HK-2 (cell line): ENCODE measurements around the gene P3R3URF.

Source experiments
- DNase-seq: peaks from one replicate; pipeline ENCODE4 v3.0.0-alpha.2; 2018; ENCODE audit not compliant: unreplicated experiment

P3R3URF gene

DNA sequence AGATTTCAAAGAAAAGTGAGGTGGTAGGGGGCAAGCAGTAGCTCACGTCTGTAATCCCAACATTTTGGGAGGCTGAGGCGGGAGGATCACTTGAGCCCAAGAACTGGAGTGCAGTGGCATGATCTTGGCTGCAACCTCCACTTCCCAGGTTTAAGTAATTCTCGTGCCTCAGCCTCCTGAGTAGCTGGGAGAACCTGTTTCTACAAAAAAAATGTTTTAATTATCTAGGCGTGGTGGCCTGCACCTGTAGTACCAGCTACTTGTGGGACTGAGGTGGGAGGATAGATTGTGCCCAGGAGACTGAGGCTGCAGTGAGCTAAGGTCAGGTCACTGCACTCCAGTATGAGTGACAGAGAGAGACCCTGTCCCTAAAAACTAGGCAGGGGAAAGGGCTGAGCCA is 4.0 kb downstream of the P3R3URF start:
- no peak for DNase-seq

DNA sequence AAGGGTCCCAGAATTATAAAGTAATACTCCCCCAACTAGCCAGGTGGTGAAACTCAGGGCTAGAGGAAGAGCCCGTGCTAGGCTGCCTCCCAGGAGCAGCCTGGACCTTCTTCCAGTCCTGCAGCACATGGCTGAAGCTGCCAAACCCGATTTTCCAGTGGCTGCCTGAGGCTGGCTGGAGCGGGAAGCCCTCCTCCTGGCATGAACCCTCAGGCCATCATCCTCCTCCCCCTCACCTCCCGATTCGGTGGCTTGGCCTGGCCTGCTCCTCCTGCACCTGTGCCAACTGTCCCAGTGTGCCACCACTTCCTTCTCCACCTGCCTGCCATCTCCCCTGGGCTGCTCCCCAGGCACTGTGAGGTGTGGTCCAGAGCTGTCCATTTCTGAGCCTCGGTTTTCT is 4.4 kb downstream of the P3R3URF start:
- no peak for DNase-seq

- DNase-seq = no peak
Observed at GRCh38 chr1:46171351-46171750, 4.9 kb downstream of the P3R3URF start.

- DNase-seq = no peak
Observed at GRCh38 chr1:46169811-46170454, 6.4 kb downstream of the P3R3URF start.

- no peak for DNase-seq
Observed at GRCh38 chr1:46168477-46168876, 7.8 kb downstream of the P3R3URF start.

DNA sequence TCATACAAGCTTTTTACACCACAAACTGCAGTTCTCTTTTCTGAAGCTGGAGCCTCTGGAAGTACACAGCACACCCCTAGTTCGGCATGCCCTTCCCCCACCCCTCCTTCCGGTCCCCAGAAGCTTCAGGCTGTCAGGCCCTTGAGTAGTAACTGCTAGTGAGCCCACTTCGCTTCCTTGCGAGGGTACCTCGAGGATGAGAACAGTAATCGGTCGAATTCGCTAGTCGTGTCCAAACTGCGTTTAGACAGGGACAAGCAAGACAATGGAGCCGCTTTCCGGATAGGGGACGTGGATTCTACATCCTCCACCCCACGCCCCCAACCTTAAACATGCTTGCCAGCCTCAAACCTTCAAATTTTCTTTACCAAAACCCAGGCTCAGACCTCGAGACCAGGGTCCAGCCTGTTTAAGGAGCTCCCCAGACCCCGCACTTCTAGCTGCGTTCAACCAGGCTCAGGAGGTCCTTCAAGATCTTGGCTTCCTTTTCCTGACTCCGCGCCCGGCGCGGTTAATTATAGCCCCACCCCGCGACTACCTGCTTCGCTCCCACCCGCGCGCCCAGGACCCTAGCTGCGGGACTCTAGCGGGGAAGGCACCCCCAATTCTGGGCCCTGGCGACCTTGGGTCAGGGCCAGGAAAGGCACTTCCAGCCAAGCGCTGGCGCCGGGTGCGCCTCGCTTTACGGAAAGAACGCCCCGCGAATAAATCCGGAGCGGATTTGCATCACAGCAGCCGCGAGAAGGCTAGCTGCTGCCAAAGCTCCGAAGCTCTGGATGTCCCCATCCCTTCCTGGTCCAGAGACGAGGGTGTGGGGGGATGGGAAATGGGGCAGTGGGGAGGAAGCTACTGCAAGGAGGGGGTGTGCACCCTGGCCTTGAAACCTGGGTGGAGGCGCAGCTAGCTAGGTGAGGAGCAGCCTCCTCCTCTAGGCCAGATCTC is 9.5 kb downstream of the P3R3URF start:
- no peak for DNase-seq

- DNase-seq = no peak
Observed at GRCh38 chr1:46160212-46160611, 16.1 kb downstream of the P3R3URF start.

- no peak for DNase-seq
Observed at GRCh38 chr1:46159516-46159915, 16.8 kb downstream of the P3R3URF start.

DNA sequence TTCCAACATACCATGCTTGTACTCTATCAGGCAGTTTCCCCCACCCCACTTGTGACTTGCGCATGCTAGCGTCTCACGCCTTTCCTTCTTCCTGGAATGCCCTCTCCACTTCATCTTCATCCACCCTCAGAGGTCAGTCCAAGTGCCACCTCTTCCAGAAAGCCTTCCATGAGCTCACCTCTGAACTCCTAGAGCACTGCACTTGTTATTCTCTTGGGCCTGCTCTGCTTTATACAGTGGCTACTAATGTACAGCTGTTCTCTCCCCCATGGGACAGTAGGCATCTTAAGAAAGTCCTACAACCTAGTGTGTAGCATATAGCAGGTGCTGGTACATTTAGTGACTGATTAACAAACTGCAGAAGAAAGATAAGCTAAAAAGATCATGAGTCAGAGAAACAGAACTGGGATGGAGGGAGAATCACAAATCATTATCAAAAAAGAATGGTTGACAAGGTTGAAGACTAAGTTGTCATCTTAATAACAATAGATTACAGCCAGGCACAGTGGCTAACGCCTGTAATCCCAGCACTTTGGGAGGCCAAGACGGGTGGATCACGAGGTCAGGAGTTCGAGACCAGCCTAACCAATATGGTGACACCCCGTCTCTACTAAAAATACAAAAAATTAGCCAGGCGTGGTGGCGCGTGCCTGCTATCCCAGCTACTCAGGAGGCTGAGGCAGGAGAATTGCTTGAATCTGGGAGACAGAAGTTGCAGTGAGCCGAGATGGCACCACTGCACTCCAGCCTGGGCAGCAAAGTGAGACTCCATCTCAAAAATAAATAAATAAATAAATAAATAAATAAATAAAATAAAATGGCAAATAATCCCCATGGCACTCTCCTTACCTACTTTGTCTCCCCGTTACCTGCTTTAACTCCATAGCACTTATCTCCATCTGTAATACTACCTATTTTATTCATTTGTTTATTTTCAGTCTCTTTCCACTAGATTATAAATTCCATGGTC is 17.7 kb downstream of the P3R3URF start:
- DNase-seq = no peak

- DNase-seq = no peak
Observed at GRCh38 chr1:46157916-46158311, 18.4 kb downstream of the P3R3URF start.

- no peak for DNase-seq
Observed at GRCh38 chr1:46153732-46154131, 22.6 kb downstream of the P3R3URF start.

- no peak for DNase-seq
Observed at GRCh38 chr1:46153228-46153627, 23.1 kb downstream of the P3R3URF start.

GRCh38 chr1:46152016-46152415 is 24.3 kb downstream of the P3R3URF start:
- DNase-seq = no peak

GRCh38 chr1:46150085-46150484 is 26.2 kb downstream of the P3R3URF start:
- no peak for DNase-seq

DNA sequence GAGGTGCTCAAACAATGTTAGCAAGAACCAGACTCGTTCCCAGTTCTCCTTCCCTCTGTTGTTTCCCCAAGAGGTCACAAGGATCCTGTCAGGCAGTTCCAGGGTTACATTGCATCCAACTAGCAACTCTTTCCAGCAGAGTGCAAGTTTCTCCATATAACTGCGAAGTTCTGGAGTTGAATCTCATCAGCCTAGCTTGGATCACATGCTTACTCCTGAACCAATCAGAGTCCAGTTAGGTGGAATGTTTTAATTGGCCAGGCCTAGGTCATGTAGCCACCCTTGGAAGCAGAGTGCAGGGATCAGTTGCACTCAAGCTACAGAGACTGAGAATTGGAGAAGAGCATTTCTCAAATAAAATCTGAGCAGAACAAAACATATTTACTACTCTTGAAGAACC is 28.0 kb downstream of the P3R3URF start:
- DNase-seq = no peak

GRCh38 chr1:46137916-46138315 is 38.4 kb downstream of the P3R3URF start:
- no peak for DNase-seq

DNA sequence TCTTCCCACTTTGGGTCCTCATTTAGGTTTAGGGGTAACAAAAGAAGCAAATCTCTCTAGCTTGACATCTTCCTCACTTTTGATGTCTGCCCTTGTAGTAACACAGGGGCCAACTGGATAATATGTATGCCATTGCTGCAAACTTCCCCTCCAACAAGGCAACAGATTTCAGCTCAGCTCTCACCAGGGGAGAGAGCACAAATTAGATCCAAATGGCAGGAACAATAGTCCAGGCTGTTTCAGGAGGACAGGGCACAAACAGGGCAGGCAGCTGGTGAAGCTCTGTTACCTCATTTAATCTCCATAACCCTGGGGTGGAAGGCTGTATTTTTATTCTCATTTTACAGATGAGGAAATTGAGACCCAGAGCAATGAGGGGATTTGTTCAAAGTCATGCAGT is 39.6 kb downstream of the P3R3URF start:
- DNase-seq = no peak

- no peak for DNase-seq
Observed at GRCh38 chr1:46134660-46135331, 41.5 kb downstream of the P3R3URF start.

DNA sequence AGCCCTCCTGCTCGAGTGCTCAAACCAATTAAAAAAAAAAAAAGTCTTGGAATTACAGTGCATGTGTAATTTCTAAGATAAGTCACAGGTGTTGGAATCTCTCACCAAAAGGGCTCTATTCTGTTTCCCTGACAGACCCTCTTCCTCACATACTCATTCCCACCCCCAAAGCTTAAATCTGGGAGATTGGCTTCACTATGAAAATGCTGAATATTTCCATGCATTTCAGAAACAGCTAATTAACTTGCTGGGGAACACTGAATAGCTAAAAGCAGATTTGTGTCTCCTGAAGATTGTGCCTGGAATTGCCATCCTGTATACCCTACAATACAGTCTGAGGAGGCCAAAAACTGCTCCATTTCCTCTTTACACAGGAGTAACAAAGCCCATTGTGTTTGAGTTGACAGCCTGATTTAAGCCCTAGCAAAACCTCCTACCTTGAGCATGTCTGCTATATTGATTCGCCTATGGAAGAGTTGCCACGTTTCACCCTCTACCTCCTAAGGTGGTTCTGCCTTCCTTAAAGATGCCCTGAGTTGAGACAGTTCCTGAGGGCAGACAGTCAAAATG is 42.4 kb downstream of the P3R3URF start:
- no peak for DNase-seq

GRCh38 chr1:46133181-46133658 is 43.1 kb downstream of the P3R3URF start:
- DNase-seq = no peak
